Hepatocyte (in vitro differentiated cells): ENCODE data around the gene UBE2O. TPM values are rescaled to one million over a fixed set of nuclear protein-coding genes. Genes with fewer than 3 reads are reported as not detected.

Source experiments
- DNase-seq: peaks from one replicate; pipeline ENCODE4 v3.0.0-alpha.2; 2016; ENCODE audit warnings: low spot score
- H2AFZ ChIP-seq: fragments of 200-600 bp; sonication (generic); 2 replicates; pipeline ENCODE4 v1.6.0; 2016; ENCODE audit warnings: antibody characterized with exemption, mild to moderate bottlenecking
- H3K27ac ChIP-seq: fragments of 200-600 bp; sonication (generic); 2 replicates; pipeline ENCODE4 v1.5.1; 2016; ENCODE audit warnings: mild to moderate bottlenecking
- H3K27me3 ChIP-seq: fragments of 200-600 bp; sonication (generic); 2 replicates; pipeline ENCODE4 v1.6.1; 2016
- H3K36me3 ChIP-seq: fragments of 200-600 bp; sonication (generic); replicated peaks from 2 replicates; pipeline ENCODE4 v1.5.1; 2016; ENCODE audit warnings: low read depth; ENCODE audit not compliant: insufficient read depth
- H3K4me1 ChIP-seq: fragments of 200-600 bp; sonication (generic); 2 replicates; pipeline ENCODE4 v1.5.1; 2016; ENCODE audit warnings: mild to moderate bottlenecking, moderate library complexity; ENCODE audit not compliant: insufficient read depth
- H3K4me2 ChIP-seq: fragments of 200-600 bp; sonication (generic); 2 replicates; pipeline ENCODE4 v1.6.0; 2016
- H3K4me3 ChIP-seq: fragments of 200-600 bp; sonication (generic); 2 replicates; pipeline ENCODE4 v1.5.1; 2016; ENCODE audit warnings: mild to moderate bottlenecking
- H3K79me2 ChIP-seq: fragments of 200-600 bp; sonication (generic); 2 replicates; pipeline ENCODE4 v1.6.0; 2017; ENCODE audit warnings: mild to moderate bottlenecking
- H3K9me2 ChIP-seq: fragments of 200-600 bp; sonication (generic); replicated peaks from 2 replicates; pipeline ENCODE4 v1.6.0; 2017; ENCODE audit warnings: mild to moderate bottlenecking; ENCODE audit not compliant: insufficient read depth
- H3K9me3 ChIP-seq: fragments of 200-600 bp; sonication (generic); 2 replicates; pipeline ENCODE4 v1.5.1; 2016; ENCODE audit warnings: low read depth, mild to moderate bottlenecking
- H4K20me1 ChIP-seq: fragments of 200-600 bp; sonication (generic); 2 replicates; pipeline ENCODE4 v1.6.0; 2016; ENCODE audit warnings: mild to moderate bottlenecking; ENCODE audit not compliant: insufficient read depth, poor library complexity, severe bottlenecking
- CTCF ChIP-seq: fragments of 200-600 bp; sonication (generic); IDR thresholded peaks from 2 replicates; pipeline ENCODE4 v1.5.1; 2016; ENCODE audit warnings: antibody characterized with exemption, mild to moderate bottlenecking; ENCODE audit not compliant: poor library complexity
- EZH2 ChIP-seq: fragments of 200-600 bp; sonication (generic); IDR thresholded peaks from 2 replicates; pipeline ENCODE4 v1.6.1; 2016; ENCODE audit warnings: antibody characterized with exemption, mild to moderate bottlenecking, borderline replicate concordance
- EZH2phosphoT487 ChIP-seq: fragments of 200-600 bp; sonication (generic); IDR thresholded peaks from one replicate; pipeline ENCODE4 v1.6.1; 2018; ENCODE audit warnings: antibody characterized with exemption, mild to moderate bottlenecking, low read depth, moderate library complexity; ENCODE audit not compliant: unreplicated experiment, severe bottlenecking
- WGBS: methylation state at CpG from one replicate; pipeline ENCODE4 v1.1.6; 2016; ENCODE audit warnings: low lambda C conversion rate; ENCODE audit errors: missing lambda C conversion rate; 5-methylcytosine and 5-hydroxymethylcytosine counted together
- polyA plus RNA-seq: library from polyadenylated mRNA; unstranded; fragments of >200 nt; fragmentation: Nextera tagmentation; extraction: Ambion mirVana; gene quantifications from 2 replicates; pipeline ENCODE4 v1.2.1, GENCODE V29; 2016
- total RNA-seq: library from RNA; depleted of rRNA; stranded (reverse); fragments of >200 nt; gene quantifications from 2 replicates; pipeline ENCODE4 v1.2.3, GENCODE V29; 2014

Gene UBE2O
- total and polyA plus RNA-seq, 2 experiments from 2014 or later: 9.7 to 15.2 TPM

DNA sequence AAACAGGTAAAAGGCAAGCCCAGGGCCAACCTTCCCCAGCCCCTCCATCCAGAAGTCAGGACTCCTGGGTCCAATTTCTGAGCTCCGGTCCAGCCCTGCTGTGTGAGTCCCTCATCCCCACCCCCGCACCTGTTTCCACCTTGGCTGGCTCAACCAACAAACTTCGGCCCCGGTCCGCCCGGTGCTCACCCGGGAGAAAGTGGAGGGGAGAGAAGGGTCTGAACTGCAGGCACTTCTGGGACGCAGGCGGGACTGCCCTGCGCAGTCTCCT is 47.7 kb upstream of the UBE2O start:
- Histone ChIP-seq H3K4me1 (peaks cover 27% of the 10 kb centered on the region), H3K79me2 (peaks cover 11% of the 10 kb centered on the region), H3K27ac (peak overlapping the region; percentile 32), H4K20me1 (no peaks in the 10 kb centered on the region), H2AFZ (no peak overlapping the region), H3K27me3 (no peaks in the 10 kb centered on the region), H3K4me2 (peak overlapping the region; percentile 92), H3K9me3 (no peaks in the 10 kb centered on the region), H3K9me2 (no peaks in the 10 kb centered on the region), H3K36me3 (no peaks in the 10 kb centered on the region), H3K4me3 (peak overlapping the region; percentile 87)
- no peak for DNase-seq
- 5% methylated on average over 10 of the region's 10 CpGs for WGBS
- TF ChIP-seq EZH2 (no peak), CTCF (no peak), EZH2phosphoT487 (no peak)

DNA sequence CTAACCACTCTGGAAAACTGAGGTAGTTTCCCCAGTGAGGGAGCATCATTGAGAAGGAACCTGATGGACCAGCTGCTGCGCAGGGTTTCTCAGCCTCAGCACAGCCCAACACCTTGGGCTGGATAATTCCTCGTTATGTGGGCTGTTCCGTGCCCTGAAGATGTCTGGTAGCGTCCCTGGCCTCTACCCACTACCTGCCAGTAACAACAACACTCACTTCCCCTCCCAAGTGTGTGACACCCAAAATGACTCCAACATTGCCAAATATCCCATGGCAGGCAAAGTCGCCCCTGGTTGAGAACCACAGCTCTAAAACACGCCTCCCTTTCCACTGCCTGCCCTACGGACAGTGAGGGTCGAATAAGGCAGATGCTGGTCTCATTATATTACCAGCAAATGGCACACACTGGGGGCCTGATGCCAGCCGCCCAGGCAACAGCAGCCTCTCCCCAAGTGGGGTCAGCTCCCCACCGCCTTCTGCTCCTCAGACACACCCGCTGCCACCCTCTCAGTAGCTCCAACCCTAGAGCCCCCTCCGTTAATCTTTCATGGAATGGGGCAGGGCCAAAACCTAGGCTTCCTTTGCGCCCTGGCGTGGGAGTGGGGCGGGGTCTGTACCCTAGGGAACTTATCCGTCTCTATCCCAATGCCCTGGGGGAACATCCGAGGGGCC is 47.3 kb upstream of the UBE2O start:
- TF ChIP-seq EZH2phosphoT487: no peak
- TF ChIP-seq CTCF: no peak
- no peak for TF ChIP-seq EZH2
- Histone ChIP-seq H3K9me2 (no peaks in the 10 kb centered on the region), H3K79me2 (peaks cover 11% of the 10 kb centered on the region), H4K20me1 (no peaks in the 10 kb centered on the region), H3K4me3 (peak overlapping the region; percentile 87), H3K36me3 (no peaks in the 10 kb centered on the region), H3K4me2 (peak overlapping the region; percentile 92), H3K27me3 (no peaks in the 10 kb centered on the region), H3K9me3 (no peaks in the 10 kb centered on the region), H2AFZ (no peak overlapping the region), H3K4me1 (peaks cover 28% of the 10 kb centered on the region), H3K27ac (no peak overlapping the region)
- DNase-seq: no peak
- 56% methylated on average over 17 of the region's 17 CpGs for WGBS

GRCh38 chr17:76499267-76499667 is 46.3 kb upstream of the UBE2O start:
- Histone ChIP-seq H4K20me1 (no peaks in the 10 kb centered on the region), H3K9me2 (no peaks in the 10 kb centered on the region), H3K79me2 (peaks cover 11% of the 10 kb centered on the region), H2AFZ (no peak overlapping the region), H3K27ac (peak overlapping the region; percentile 56), H3K4me3 (no peak overlapping the region), H3K4me1 (peaks cover 28% of the 10 kb centered on the region), H3K27me3 (no peaks in the 10 kb centered on the region), H3K4me2 (peak overlapping the region; percentile 92), H3K36me3 (no peaks in the 10 kb centered on the region), H3K9me3 (no peaks in the 10 kb centered on the region)
- DNase-seq: no peak
- TF ChIP-seq CTCF (no peak), EZH2phosphoT487 (no peak), EZH2 (no peak)
- 77% methylated on average over 5 of the region's 5 CpGs for WGBS
